PFSK-1 (cell line): Measurements from ENCODE around the gene PREP.

Experiments
- FOXP2 ChIP-seq: optimal IDR thresholded peaks from 2 replicates; pipeline ENCODE3; 2011; ENCODE audit warnings: borderline replicate concordance, control low read depth, inconsistent platforms; ENCODE audit not compliant: insufficient read depth; ENCODE audit errors: extremely low read length, extremely low read depth
- POLR2AphosphoS5 ChIP-seq: IDR thresholded peaks from 2 replicates; pipeline ENCODE4 v1.6.1; 2012; ENCODE audit warnings: low read depth, mild to moderate bottlenecking, control low read depth, low read length, moderate library complexity
- SIN3A ChIP-seq: IDR thresholded peaks from 2 replicates; pipeline ENCODE4 v1.6.1; 2012; ENCODE audit warnings: mild to moderate bottlenecking, low read length, moderate library complexity, borderline replicate concordance; ENCODE audit not compliant: insufficient read depth
- TAF1 ChIP-seq: IDR thresholded peaks from 2 replicates; pipeline ENCODE4 v1.6.1; 2012; ENCODE audit warnings: low read length, control low read depth, borderline replicate concordance; ENCODE audit not compliant: insufficient read depth
- TF ChIP-seq, protein P1 (sequence below), 2 experiments: IDR thresholded peaks; 2 replicates each; pipeline versions ENCODE4 v1.6.1 to v1.8.0; 2011 to 2012; ENCODE audit warnings: low read depth in 2 of 2, low read length in 2 of 2, control low read depth in 1 of 2, inconsistent platforms in 1 of 2, mild to moderate bottlenecking in 1 of 2, moderate library complexity in 1 of 2; ENCODE audit not compliant: insufficient read depth in 1 of 2

DNA sequence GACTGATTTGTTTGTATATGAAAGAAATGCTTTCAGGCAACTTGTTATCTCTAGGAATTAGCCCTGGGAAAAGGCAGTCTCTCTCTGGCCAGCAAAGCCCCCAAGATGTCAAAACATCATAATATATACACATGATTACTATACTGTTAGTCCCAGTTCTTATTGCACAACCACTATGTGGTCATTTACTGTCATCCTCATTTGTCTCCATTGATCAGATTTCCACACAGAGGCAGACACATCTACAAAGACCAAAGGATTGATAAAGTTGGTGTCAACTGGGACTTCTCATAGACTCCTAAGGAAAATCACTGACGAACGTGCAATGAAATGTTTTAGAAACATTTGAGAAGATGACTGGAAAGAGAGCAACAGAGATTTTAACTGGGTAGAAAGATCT, 151.2 kb downstream of the PREP start:
- TF ChIP-seq TAF1 (no peak), POLR2AphosphoS5 (no peak), FOXP2 (no peak), SIN3A (no peak)
- TF ChIP-seq, protein P1, sequence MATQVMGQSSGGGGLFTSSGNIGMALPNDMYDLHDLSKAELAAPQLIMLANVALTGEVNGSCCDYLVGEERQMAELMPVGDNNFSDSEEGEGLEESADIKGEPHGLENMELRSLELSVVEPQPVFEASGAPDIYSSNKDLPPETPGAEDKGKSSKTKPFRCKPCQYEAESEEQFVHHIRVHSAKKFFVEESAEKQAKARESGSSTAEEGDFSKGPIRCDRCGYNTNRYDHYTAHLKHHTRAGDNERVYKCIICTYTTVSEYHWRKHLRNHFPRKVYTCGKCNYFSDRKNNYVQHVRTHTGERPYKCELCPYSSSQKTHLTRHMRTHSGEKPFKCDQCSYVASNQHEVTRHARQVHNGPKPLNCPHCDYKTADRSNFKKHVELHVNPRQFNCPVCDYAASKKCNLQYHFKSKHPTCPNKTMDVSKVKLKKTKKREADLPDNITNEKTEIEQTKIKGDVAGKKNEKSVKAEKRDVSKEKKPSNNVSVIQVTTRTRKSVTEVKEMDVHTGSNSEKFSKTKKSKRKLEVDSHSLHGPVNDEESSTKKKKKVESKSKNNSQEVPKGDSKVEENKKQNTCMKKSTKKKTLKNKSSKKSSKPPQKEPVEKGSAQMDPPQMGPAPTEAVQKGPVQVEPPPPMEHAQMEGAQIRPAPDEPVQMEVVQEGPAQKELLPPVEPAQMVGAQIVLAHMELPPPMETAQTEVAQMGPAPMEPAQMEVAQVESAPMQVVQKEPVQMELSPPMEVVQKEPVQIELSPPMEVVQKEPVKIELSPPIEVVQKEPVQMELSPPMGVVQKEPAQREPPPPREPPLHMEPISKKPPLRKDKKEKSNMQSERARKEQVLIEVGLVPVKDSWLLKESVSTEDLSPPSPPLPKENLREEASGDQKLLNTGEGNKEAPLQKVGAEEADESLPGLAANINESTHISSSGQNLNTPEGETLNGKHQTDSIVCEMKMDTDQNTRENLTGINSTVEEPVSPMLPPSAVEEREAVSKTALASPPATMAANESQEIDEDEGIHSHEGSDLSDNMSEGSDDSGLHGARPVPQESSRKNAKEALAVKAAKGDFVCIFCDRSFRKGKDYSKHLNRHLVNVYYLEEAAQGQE (IDR thresholded peaks at IDR 0.05; ENCODE audit: insufficient read depth in 1 of 2, low read depth in 2 of 2, low read length in 2 of 2), result no peak
